HG02588 (cell line): ENCODE data around the gene SIK3.

Experiments used
- ATAC-seq: cut with Tn5 transposase; IDR thresholded peaks from one replicate; pipeline ENCODE4 v1.9.1; 2021; ENCODE audit warnings: mild to moderate bottlenecking, moderate library complexity; ENCODE audit not compliant: unreplicated experiment

The SIK3 gene

DNA sequence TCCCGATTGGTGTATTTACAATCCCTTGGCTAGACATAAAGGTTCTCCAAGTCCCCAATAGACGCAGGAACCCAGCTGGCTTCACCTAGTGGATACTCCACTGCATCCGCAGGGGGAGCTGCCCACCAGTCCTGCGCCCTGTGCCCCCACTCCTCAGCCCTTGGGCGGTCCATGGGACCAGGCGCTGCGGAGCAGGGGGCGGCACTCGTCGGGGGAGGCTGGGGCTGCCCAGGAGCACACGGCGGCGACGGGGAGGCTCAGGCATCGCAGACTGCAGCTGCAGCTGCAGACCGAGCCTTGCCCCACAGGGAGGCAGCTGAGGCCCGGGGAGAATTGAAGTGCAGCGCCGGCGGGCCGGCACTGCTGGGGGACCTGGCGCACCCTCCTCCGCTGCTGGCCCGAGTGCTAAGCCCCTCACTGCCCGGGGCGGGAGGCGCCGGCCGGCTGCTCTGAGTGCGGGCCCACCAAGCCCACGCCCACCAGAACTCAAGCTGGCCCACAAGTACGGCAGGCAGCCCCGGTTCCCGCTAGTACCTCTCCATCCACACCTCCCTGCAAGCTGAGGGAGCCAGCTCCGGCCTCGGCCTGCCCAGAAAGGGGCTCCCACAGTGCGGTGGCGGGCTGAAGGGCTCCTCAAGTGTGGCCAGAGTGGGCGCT lies 12.2 kb upstream of the SIK3 start:
- no peak for ATAC-seq

DNA sequence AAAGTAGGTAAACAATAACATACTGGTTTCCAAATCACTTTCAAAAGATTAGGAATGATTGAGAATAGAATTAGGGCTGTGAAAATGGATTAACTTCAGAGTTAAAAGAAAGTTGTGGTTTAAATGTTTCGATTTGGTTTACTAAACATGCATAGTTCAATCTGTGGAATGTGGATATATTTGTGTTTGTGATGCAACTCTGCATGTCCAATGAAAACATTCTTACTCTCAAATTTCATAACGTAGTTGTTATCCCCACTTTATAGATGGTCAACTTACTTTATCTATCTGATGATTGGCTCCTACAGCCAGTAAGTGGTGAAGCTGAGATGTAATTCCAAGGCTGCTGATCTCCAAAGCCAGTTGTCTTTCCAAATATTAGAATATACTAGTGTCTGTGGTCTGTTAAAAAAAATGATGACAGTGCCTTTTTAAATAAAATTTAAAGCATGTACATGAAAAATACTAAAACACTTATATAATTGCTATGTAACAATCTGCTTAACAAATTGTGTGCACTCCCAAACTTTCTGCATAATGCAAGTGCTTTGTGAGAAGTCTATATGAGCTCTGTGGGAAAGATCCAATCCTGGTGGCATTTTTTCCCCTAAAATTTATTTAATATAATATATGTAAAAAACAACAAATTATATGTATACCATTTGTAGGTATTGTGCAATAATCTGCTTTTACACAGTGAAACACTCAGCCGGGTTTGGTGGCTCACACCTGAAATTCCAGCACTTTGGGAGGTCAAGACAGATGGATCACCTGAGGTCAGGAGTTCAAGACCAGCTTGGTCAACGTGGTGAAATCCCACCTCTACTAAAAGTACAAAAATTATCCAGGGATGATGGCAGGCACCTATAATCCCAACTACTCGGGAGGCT lies 9.7 kb upstream of the SIK3 start:
- no peak for ATAC-seq

DNA sequence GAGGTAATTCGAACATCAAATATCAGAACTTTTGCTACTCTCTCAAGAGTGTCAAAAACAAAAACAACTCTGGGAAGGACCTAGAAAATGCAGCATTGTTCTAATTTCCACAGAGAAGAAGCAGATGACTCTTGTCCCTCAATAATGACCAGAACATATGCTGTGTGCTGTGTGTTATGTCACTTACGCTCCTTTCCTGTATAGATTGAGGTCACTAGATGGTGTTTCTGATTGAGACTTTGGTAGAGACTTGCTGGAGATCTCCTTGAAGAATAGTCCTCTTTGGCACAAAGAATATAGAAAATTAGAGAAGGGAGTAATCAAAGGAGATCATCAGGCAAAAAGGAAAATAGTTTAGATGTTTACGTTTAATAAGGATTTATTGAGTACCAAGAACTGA lies 2.3 kb upstream of the SIK3 start:
- ATAC-seq = no peak

DNA sequence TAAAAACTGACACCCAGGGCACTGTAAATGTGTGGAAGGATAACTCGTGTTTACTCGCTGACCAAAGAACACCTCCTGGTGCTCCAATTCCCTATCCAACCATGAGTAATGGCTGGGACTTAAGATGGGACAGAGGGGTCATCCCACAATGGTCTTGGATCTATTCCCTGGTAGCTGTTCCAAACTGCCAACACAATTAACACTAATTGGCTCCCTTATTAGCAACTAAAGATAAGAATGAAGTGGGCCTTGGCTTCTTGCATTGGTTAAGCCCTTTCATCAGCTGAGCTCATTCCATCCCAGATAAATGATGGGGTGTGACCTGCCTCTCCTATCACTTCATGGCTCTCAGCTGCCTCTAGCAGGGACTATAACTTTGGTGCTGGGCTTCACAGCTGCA lies 1.5 kb upstream of the SIK3 start:
- ATAC-seq = no peak

DNA sequence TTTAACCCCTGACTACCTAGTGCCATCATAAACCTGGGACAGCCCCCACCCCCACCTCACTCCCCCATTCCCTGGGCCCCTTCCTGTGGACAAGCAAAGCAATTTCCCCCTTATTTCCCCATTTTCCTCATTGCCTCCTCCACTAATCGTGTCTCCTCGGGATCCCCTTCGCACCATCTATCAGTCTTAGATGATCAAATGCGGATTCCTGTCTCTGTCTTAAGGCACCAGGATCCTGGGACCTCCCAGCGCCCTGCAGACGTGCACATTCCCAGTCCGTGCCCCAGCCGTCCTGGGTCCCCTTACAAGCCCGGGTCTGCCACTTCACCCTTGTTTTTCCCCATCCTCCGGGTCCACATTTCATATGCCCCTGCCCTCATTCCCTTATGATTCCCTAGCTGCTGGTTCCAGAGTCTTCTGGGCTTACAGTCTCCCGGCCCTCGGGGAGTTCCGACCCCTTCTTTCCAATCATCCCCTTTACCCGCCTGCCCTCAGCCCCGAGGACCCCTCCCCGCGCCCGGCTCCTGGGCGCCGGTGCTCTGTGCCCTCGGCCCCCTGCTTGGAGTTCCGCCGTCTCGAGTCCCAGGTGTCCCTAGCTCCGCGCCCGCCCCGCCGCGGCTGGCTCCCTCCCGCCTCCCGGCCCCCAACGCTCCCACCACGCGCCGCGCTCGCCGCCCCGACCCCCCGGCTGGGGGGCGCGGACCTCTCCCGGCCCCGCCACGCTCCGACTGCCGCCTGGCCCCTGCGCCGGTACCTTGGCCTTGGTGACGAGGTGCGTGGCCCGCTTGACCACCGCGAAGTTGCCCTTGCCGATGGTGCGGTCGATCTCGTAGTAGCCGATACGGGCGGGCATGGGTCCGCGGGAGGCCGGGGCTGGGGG lies 599 bp downstream of the SIK3 start:
- ATAC-seq = peak; percentile 18

DNA sequence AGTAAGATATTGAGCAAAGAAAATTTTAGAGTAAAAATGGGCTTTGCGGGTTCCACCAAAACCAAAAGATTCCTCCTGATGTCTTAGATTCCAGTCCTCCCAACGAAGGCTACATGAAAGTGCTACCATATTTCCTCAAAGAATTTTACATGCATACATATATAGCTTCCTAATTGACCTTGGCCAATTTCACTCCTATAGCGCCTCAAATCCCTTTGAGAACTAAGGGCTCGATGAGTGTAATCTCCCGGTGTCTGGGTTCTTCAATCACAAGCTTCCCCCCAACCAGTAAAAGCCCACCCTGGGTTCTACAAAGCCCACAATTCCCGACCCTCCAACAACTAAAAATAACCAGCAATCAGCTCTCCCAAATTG lies 1.2 kb downstream of the SIK3 start:
- no peak for ATAC-seq

DNA sequence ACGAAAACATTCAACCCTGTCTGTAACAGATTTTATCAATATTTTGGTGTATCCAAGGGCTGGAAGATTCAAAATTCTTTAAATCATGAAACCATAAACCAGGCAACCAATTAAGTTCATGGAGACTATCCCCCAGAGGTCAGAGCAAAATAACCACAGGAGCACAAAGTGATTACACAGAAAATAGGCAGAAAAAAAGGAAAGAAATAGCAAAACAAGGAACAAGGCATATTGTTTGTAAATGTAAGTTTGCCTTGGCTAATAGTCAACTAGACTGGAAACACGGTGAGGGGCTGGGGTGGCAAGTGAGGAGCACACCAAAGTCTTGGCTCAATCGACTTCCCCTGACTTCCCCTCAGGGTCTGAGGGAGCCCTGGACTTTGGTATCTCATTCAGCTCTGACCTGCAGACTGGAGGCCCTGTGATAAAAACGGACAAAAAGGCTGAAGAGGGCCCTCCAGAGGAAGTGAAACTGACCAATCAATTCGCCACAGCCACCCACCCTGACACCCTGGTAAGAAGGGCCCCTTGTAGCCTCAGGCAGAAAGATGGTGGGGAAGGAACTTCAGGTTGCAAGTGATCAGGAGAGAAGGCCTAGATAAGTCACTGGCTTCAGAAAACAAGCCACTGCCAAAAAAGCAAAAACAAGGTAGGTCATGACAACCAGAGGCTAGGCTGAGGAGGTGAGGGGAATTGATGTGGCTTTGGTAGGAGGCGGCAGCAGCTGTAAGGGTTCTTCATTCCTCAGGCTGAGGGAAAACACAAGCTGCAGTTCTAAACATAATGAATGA lies 1.8 kb downstream of the SIK3 start:
- ATAC-seq = no peak

DNA sequence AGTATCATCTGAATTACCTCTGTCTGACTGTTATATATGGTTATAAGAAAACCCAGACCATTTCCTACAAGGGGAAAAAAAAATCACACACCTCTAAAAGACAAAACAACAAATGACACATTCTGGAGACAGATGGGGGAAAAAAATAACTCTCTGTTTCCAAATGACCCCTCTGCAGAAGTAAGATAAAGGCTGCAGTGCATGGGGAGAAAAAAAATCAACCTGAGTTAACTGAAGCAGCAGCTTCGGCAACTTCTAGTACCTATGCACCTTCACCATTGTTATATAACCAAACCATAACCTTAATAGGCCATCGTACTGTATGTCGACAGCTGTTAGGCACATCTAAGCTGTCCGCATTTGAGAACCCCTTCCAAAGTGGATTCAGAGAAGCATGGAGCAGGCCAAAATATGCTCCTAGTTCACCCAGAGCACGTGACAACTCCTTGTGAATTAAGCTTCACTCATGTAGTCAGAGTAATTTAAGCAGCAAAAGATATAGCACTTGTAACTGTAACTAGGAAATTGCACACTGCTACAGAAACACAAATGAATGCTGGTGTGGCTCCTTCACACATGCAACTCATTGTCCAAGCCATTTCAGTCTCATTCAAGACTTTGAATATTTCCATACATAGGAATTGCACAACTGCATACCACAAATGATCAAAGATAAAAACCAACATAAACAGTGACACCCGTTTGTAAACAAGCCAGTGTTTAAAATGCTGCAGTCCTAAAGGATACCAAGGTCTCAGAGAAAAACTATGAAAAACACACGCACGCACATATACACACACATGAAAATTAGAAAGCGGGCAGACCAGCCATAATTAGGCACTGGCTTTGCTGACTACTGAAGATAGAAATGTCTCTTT lies 2.7 kb downstream of the SIK3 start:
- no peak for ATAC-seq

DNA sequence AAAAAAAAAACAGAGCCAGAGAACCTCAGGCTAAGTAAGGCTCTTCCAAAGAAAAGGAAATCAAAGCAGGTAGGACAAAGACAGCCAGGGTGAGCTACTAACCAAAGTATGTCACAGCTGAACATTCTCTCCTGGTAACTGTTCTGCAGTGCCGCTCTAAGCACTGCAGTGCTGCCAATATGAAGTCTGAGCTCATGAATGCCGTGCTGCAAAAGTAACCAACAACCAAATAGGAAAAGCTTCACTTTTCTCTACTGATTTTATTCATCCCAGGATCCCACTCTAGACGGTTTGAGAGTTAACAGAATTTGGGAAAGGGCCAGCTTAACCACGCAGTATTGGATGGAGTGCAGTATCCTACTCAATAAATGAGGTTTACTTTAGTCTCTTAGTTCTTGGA lies 3.5 kb downstream of the SIK3 start:
- ATAC-seq = no peak

DNA sequence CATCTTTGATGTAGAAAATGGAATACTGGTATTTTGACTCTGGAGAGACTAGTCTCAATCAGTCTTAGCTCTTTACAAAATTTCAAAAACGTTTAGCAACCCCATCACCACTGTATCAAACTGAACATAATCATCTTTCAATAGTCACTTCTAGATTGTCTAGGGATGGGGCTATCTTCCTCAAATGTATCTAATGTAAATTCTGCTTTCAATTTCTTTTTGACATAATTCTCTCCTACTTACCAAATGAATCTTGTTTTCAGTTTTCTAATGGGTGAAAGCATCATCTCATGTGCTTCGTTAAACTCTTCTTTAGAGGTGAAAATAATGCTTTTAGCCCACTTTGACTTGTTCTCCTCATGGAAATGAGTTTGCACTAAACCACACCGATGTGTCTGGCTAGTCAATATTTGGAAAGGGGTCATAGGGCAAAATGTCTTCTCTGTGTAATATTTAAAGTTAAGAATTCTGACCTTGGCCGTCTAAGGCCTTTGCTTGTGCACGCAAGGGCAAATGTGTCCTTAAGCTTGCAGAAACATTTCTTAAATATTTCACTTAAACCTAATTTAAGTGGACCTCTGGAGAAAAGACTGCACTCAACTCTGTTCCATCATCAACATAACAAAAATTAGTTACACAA lies 5.2 kb downstream of the SIK3 start:
- no peak for ATAC-seq

DNA sequence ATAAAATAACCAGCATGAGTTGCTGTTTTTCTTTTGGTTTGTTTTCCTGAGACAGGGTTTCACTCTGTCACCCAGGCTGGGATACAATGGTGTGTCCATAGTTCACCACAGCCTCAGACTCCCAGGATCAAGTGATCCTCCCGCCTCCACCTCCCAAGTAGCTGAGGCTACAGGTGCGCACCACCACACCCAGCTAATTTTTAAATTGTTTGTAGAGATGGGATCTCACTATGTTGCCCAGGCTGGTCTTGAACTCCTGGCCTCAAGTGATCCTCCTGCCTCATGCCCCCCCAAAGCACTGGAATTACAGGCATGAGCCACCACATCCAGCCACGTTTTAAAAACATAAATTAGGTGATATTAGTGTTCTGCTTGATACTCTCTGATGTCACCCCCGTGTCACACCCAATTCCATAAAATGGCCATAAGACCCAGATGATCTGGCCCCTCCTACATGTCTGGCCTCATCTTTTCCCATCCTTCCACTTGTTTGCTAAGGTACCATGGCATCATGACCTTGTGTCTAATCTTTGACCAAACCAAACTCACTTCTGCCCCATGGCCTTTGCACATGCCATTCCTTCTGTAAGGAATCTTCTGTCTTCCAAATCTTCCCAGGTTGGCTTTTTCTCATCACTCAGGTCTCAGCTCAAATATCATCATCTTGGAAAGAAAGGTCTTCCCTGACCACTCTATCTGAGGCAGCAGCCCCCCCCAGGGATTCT lies 6.3 kb downstream of the SIK3 start:
- ATAC-seq = no peak

DNA sequence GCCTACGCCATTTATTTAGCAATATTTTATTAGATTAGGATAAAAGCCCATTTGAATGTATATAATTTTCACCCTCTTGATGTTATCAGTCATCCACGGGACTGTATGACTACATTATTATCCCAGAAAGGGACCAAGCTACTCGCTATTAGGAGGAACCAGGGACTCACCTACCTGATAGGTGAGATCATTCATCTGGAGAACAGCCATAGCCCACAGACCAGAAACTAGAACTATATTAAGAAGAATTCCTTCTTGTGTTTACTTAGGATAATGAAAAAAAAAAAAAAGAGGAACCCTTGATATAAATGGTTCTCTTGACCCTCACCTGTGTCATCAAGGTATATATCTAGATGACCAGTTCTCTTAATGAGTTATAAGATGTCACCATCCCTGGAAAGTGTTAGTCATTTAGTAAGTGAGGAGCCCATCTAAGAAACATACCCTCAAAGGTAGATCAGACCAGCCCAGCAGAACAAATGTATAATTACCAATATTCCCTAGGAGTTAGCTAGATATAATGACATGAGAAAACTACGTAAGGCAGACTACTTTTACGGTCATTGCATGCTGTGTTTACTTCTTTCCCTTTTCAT lies 8.0 kb downstream of the SIK3 start:
- ATAC-seq = no peak

DNA sequence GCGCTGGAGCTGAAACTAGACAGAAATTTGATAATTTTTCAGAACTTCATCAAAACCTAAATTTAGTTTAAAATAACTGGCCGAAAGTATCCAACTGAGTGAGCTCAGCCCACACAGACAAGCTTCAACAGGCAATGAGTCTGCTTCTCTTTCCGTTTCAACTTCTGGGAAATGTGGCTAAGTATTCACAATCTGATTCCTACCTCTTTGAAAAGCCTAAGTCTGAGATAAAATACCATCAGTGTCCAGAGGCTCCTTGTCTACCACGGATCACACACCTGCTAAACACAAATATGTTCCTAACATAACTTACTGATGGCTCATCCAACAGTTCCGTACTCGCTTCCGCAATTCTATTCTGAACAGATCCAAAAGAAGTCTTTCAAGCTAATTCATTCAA lies 8.5 kb downstream of the SIK3 start:
- no peak for ATAC-seq

DNA sequence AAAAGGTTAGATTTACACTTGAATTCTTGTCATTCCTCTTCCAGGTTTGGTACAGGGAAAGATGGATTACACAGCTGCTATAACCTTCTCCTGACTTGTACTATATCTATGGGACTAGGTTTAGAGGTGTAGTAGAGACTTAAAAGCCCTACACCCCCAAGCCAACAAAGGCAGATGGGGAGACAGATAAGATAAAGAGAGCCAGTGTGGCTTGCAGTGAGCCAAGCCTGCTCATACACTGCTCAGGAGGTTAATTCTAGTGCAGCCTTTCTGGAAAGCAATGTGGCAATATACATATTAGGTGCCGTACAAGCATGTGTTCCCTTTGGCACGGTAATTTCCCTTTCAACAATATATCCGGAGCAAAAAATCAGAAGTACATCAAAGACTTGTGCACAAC lies 10.8 kb downstream of the SIK3 start:
- ATAC-seq = no peak

DNA sequence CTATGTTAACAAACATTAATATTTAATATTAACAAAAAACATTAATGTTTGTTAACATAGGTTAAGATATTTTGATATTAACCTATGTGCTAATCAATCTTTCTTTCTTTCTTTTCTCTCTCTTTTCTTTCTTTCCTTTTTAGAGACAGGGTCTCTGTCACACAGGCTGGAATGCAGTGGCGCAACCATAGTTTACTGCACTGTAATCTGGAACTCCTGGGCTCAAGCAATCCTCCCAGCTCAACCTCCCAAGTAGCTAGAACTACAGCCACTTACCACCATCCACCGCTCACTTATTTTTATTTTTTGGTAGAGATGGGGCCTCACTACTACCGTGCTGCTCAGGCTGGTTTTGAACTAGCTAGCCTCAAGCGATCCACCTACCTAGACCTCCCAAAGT lies 13.2 kb downstream of the SIK3 start:
- no peak for ATAC-seq

DNA sequence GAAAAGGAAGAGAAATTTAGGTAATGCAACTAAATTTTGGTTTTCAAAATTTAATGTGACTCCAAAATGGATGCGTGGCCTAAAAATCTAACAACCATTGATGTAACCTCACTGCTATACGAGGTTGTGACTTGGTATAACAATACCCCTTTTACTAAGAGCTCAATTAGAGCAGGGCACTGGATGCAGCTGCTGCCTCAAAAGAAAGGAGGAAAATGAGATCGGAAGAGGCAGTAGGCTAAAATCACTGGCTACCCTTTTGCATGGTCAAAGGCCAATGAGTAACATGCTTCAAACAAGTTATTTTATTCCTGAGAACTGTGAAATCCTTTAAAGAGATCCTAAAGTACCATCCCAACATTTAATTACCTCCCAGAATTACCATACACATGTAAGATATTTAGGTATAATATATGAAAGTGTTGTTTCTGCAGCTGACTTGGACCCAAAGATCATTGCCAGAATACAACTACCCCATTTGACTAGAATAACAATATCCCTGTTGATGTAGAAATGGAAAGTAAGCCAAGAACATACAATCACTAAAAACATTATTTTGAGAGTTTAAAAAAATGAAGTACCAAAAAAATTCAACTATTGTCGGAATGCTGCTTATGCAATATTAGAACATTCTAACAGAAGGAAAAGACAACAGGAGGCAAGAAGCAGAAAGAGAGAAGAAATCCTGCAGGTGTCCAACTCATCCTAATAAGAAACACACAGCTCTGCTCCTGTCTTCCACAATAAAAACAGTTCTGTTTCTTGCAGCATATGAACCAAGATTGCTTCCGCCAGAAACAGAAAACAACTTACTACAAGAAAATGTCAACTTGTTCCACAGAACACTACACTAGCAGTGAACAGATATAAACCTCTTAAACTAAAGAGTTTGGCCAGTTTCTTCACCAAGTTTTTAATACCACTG lies 15.0 kb downstream of the SIK3 start:
- no peak for ATAC-seq

DNA sequence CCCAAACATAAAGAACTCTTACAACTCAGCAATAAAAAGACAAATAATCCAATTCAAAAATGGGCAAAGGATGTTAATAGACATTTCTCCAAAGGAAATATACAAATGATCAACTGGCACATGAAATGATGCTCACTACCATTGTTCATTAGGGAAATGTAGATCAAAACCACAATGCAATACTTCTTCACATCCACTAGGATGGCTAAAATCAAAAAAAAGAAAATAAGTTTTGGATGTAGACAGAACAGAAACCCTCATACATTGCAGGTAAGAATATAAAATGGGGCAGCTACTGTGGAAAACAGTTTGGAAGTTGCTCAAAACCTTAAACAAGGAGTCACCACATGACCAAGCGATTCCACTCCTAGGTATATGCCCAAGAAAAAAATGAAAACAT lies 16.3 kb downstream of the SIK3 start:
- ATAC-seq = no peak
